OCI-LY3 (cell line): ENCODE data around the gene CLSTN3.
"Not testable (repeated sequence)": the region's sequence is repeated elsewhere in the genome, so short reads cannot be mapped to it uniquely, and the experiment has no call there.

ENCODE experiments used
- CTCF ChIP-seq: fragments of 200-600, 300-600 bp; sonication (generic); IDR thresholded peaks from 2 replicates; pipeline ENCODE4 v1.5.1; 2014; ENCODE audit warnings: antibody characterized with exemption, low read length, low read depth
- EZH2phosphoT487 ChIP-seq: fragments of 200-600 bp; shearing (Covaris generic); IDR thresholded peaks from 2 replicates; pipeline ENCODE4 v1.6.1; 2018; ENCODE audit warnings: antibody characterized with exemption, mixed run types, low read depth

GRCh38 chr12:7186058-7186457 is 55.9 kb downstream of the CLSTN3 start:
- not testable (repeated sequence) for TF ChIP-seq CTCF, EZH2phosphoT487
